Measurements from ENCODE around the gene LAMA2.

Gene LAMA2

DNA sequence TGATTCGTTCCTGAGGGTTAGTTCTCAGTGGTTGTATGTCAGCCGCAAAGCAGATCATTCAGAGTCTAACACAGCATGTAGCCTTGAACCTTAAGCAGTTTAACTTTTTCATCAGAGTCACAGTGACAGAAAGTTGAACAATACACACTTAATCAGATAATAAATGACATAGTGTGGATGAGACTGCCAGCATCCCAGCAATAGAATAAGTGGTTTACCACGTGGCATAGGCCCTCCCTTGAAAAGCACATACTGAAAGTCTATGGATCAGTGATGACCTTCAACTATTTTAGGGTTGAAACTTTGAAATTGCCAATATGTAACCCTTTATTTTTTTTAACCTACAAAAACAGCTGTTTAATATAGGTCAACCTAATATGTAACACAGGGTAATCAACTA, 561.7 kb downstream of the LAMA2 start:
- no peak overlapping the region for H3K4me3 ChIP-seq (ENCODE audit: low read length)
- DNase-seq (ENCODE audit: low read depth, low spot score): no peak

- no peak overlapping the region for H3K4me3 ChIP-seq (ENCODE audit: low read length)
- DNase-seq (ENCODE audit: low read depth, low spot score): no peak
These were observed 563.6 kb downstream of the LAMA2 start for GRCh38 chr6:129446272-129447197.

DNA sequence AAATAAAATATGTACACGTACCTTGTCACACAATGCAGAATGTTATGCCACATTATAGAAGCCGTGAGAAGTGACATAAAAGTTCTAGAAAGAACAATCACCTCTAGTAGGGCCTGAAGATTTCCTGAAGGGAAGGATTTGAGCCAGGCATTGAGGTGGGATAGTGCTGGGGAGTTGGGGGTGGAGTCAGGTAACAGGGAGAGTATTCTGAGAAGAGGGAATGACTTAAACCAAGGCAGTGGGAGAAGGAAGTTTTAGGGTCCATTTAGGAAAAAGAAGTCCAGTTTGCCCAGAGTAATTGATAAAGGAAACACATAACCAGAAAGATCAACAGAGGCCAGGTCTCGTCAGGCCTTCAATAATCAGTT, 564.2 kb downstream of the LAMA2 start:
- H3K4me3 ChIP-seq (ENCODE audit: low read length): no peak overlapping the region
- DNase-seq (ENCODE audit: low read depth, low spot score): no peak

DNA sequence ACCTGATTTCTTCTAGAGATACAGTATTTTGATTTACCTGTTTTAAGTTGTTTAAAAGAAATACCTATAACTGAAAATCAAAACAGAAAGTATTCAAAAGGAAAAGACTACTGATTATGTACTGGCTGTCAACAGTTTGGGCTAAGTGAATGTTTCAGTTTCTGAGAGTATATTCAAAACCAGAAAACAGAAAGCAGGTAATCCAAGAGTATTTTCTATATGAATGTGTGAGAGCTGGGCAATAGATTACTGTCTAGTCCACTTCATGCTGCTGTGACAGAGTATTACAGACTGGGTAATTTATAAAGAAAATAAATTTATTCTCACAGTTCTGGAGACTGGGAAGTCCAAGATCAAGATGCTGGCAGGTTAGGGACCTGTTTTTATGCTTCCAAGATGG, 566.0 kb downstream of the LAMA2 start:
- no peak overlapping the region for H3K4me3 ChIP-seq (ENCODE audit: low read length)
- DNase-seq (ENCODE audit: low read depth, low spot score): no peak

GRCh38 chr6:129451187-129451586, 568.2 kb downstream of the LAMA2 start:
- H3K4me3 ChIP-seq (ENCODE audit: low read length): no peak overlapping the region
- DNase-seq (ENCODE audit: low read depth, low spot score): no peak

GRCh38 chr6:129453073-129453472, 570.1 kb downstream of the LAMA2 start:
- no peak for DNase-seq (ENCODE audit: low read depth, low spot score)
- no peak overlapping the region for H3K4me3 ChIP-seq (ENCODE audit: low read length)

DNA sequence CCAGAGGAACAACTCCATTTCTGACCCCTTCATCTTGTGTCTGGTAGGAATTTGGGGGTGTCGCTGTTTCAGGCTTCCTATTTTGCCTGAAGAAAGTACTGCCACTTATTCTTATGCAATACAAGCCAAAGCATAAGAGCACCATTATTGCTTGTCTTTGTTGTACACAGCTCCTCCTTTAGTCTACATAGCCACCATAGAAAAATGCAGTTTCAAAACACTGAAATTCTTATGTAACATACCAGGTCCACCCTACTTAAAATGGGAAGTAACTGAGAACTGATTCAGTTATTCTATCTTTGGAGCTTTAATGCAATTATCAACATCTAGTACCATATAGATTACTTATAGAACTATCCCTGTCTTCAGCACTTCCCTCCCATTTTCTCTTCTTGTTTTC, 571.5 kb downstream of the LAMA2 start:
- H3K4me3 ChIP-seq (ENCODE audit: low read length): no peak overlapping the region
- DNase-seq (ENCODE audit: low read depth, low spot score): no peak

DNA sequence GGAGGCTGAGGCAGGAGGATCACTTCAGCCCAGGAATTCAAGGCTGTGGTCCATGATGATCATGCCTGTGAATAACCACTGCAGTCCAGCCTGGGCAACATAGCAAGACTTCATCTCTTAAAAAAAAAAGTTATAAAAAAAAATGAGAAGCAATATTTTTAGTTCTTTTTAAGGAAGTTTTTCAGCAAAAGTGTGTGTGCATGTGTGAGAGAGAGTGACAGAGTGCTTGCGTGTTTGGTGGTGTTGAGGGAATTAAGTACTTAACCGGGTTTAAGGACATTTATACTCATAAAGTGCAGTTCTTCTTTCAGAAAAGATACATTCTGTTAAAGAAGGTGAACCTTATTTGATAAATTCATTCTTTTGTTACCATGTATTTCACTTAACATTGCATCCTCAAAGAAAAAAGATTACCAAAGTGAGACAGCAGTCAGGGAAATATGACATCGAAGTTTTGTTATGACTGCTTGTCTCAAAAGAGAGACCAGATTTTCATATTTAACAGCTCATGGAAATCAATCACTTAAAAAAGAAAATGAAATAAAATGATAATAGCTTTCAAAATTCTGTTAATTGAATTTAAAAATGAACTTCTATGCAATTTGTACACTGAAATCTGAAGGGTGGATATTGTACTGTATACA, 572.3 kb downstream of the LAMA2 start:
- no peak for DNase-seq (ENCODE audit: low read depth, low spot score)
- no peak overlapping the region for H3K4me3 ChIP-seq (ENCODE audit: low read length)

- H3K4me3 ChIP-seq (ENCODE audit: low read length): no peak overlapping the region
These were observed 577.3 kb downstream of the LAMA2 start for GRCh38 chr6:129460221-129460620.

GRCh38 chr6:129469070-129469662, 586.2 kb downstream of the LAMA2 start:
- no peak overlapping the region for H3K4me3 ChIP-seq (ENCODE audit: low read length)
- no peak for DNase-seq (ENCODE audit: low read depth, low spot score)

More at GRCh38 chr6:129460221-129460620, 577.3 kb downstream of the LAMA2 start:
- DNase-seq (ENCODE audit: low read depth, low spot score): no peak

- no peak overlapping the region for H3K4me3 ChIP-seq (ENCODE audit: low read length)
- DNase-seq (ENCODE audit: low read depth, low spot score): no peak
These were observed 589.3 kb downstream of the LAMA2 start for GRCh38 chr6:129472239-129472638.

DNA sequence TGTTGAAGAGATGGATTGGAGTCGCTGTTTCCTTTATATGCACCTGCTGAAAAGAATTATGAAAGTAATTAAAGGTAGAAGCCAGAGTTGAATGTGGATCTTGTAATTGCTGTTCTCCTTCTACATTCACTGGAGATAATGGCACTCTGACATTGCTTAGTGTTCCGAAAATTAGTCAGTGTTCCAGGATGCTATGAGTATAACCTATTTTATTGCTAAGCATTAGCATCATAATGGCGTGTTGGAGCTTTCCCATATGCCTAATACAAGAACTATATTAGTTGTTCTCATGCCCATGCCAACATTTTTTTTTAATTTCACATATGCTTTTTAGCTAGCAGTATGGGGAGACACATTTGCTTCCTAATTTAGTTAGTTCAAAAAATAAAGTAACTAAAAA, 590.6 kb downstream of the LAMA2 start:
- no peak overlapping the region for H3K4me3 ChIP-seq (ENCODE audit: low read length)
- no peak for DNase-seq (ENCODE audit: low read depth, low spot score)

GRCh38 chr6:129475477-129476247, 592.7 kb downstream of the LAMA2 start:
- no peak overlapping the region for H3K4me3 ChIP-seq (ENCODE audit: low read length)
- no peak for DNase-seq (ENCODE audit: low read depth, low spot score)

DNA sequence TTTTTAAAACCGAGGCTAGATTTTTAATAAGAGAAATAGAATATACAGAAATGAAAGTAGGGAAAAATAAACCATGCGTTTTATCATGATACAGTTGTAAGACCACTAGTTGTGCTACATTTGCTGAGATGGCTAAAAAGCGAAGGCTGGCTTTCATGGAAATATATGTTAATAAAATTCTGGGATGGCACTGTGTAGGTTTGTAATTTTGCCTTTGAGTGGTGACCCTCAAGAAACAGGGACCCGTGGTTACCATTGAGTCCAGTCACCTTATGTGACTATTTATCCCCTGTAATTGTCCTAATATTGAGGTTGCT, 593.3 kb downstream of the LAMA2 start:
- H3K4me3 ChIP-seq (ENCODE audit: low read length): no peak overlapping the region

DNA sequence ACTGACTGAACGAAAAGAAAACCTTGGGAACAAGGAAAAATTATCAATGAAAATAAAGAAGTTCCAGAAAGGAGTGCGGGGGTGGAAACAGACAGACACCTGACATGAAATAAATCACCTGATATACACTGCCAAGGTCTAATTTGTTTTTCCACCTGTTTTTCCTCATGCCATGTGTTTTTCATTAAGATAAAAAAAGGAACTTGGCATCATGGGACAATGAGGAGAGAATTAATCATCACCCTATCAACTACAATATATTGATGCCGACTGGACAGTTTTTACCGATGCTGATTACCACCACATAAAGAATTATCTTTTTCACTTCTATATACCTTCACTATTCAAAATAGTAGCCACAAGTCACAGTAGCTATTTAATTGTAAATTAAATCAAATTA, 593.9 kb downstream of the LAMA2 start:
- DNase-seq (ENCODE audit: low read depth, low spot score): no peak
- no peak overlapping the region for H3K4me3 ChIP-seq (ENCODE audit: low read length)

More for the DNA sequence above, 593.3 kb downstream of the LAMA2 start:
- no peak for DNase-seq (ENCODE audit: low read depth, low spot score)

DNA sequence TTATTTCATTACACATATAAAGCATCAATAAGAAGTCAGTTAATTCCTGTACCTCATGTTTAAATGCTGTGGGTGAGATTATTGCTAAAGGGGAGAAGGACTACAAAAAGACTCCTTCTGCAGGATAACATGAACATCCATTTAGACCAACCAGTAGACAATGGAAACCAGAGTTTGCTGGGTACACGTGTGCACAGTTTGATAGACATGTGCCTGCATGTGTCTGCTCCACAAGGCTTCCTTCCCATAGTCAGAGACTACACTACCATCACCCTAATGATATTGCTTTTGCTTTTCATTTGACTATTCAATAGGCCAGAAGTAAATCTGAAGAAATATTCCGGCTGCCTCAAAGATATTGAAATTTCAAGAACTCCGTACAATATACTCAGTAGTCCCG, 595.4 kb downstream of the LAMA2 start:
- DNase-seq (ENCODE audit: low read depth, low spot score): no peak
- H3K4me3 ChIP-seq (ENCODE audit: low read length): no peak overlapping the region

DNA sequence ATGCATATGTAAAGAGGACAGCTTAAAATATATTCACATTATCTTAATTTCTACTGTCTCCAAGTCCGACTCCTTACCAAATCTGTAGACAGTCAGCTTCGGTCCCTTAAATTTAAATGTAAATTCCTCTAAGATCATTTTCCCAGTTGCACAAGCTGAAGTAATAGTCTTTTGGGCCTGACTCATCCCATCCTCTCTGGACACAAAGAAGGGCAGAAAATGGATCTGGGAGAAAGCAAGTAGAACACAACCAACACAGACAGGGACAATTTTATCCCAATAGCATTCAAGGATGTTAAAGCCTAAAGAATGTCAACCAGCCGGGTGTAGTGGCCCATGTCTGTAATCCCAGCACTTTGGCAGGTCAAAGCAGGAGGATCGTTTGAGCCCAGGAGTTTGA, 598.8 kb downstream of the LAMA2 start:
- DNase-seq (ENCODE audit: low read depth, low spot score): no peak
- no peak overlapping the region for H3K4me3 ChIP-seq (ENCODE audit: low read length)

DNA sequence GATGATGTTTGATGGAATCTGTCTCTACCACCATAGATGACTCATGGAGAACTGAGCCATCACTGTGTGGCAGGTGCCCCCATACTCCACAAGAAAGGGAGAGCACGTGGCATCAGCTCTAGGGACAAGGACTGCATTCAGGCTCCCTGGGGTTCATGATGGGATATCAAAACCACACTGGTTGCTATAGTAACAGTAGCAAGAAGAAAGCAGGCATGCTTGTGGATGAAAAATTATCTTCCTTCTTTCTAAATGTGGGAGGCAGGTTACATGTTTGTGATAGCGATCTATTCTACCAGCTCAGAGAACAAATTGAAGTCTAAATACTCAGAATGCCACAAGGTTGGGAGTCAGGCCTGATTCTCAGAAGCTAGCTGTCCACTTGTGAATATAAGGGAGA, 602.8 kb downstream of the LAMA2 start:
- DNase-seq (ENCODE audit: low read depth, low spot score): peak; percentile 14
- H3K4me3 ChIP-seq (ENCODE audit: low read length): no peak overlapping the region

DNA sequence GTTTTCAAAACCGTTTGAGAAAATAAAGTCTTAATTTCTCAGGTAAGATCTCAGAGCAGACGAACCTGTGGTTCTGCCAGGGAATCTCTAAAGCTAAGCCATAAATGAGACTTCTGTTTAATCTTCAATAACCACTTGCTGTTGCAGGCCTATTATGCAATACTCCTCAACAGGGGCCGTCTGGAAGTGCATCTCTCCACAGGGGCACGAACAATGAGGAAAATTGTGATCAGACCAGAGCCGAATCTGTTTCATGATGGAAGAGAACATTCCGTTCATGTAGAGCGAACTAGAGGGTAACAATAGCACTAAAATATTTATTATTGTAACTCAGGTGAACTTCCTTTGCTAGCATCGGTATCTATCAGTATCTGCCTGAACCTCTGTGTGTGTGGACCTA, 603.4 kb downstream of the LAMA2 start:
- no peak overlapping the region for H3K4me3 ChIP-seq (ENCODE audit: low read length)
- no peak for DNase-seq (ENCODE audit: low read depth, low spot score)

DNA sequence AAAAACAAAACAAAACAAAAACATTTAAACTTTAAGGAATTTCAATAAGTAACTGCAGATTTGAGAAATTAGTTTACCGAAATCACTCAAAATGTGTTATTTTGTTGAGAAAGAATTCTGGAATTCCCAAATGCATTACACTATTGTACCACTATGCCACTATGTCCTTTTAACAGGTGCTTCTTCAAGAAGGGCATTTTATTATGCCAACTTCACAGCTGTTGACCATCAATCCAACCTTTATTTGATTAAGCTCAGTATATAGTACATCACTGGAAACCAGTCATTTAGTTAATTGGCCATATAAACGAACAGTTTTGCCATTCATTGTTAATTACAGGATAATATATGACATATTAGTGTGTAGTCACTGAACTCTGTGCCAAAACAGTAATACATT, 605.4 kb downstream of the LAMA2 start:
- no peak for DNase-seq (ENCODE audit: low read depth, low spot score)

More for the DNA sequence above, 605.4 kb downstream of the LAMA2 start:
- no peak overlapping the region for H3K4me3 ChIP-seq (ENCODE audit: low read length)
